Activated CD4-positive, alpha-beta T cell treated with anti-CD3 and anti-CD28 coated beads for 36 hours (primary cell): ENCODE results near the gene PKD1L1. TPM values are rescaled to one million over a fixed set of nuclear protein-coding genes. Genes with fewer than 3 reads are reported as not detected.

ENCODE experiments used
- ATAC-seq: fragments of 200-7000 bp; cut with Tn5 transposase; one replicate; pipeline ENCODE4 v1.10.0; 2021; ENCODE audit warnings: mild to moderate bottlenecking, moderate library complexity
- CTCF ChIA-PET: fragments of 350-600 bp; sonication (Branson Sonifier 250); formaldehyde crosslinking; loops from one replicate; lab custom pipeline; 2021; ENCODE audit warnings: antibody characterized with exemption; lab: Charles Lee
- POLR2A ChIA-PET: fragments of 350-600 bp; sonication (Branson Sonifier 250); formaldehyde crosslinking; loops from one replicate; lab custom pipeline; 2021; ENCODE audit warnings: antibody characterized with exemption, inconsistent platforms; lab: Charles Lee
- DNase-seq: peaks from one replicate; pipeline ENCODE4 v3.0.0-alpha.2; 2020
- H3K27ac Mint-ChIP-seq: one replicate; pipeline ENCODE4 v1.8.0; 2021; ENCODE audit warnings: mixed read lengths
- H3K27me3 Mint-ChIP-seq: one replicate; pipeline ENCODE4 v1.8.0; 2021; ENCODE audit warnings: mixed read lengths
- H3K36me3 Mint-ChIP-seq: one replicate; pipeline ENCODE4 v1.8.0; 2021; ENCODE audit warnings: low read depth, mixed read lengths
- H3K4me1 Mint-ChIP-seq: one replicate; pipeline ENCODE4 v1.8.0; 2021; ENCODE audit warnings: mixed read lengths
- H3K4me3 Mint-ChIP-seq: one replicate; pipeline ENCODE4 v1.8.0; 2021; ENCODE audit warnings: mild to moderate bottlenecking, moderate library complexity, mixed read lengths
- H3K9me3 Mint-ChIP-seq: one replicate; pipeline ENCODE4 v1.8.0; 2021; ENCODE audit warnings: low read depth, mixed read lengths
- intact Hi-C, 2 experiments: fragments of 100-400 bp; cut with DNase I in 1 of 2; cut with micrococcal nuclease in 1 of 2; formaldehyde crosslinking; loops; one replicate each; pipeline versions ENCODE4 v1.14.2 to v1.15.1; 2022 to 2024; cut with DNase I, micrococcal nuclease
- total RNA-seq, 2 experiments: library from RNA; stranded (reverse); gene quantifications; one replicate each; pipeline ENCODE4 v1.2.3, GENCODE V29; 2021

PKD1L1 gene
- total RNA-seq, 2 experiments from 2014 or later: 0.09 to 0.16 TPM

GRCh38 chr7:47896809-47897423 is 51.4 kb downstream of the PKD1L1 start:
- POLR2A ChIA-PET: no interaction called here
- no peak overlapping the region for H3K27ac Mint-ChIP-seq

GRCh38 chr7:47895026-47895425 is 53.2 kb downstream of the PKD1L1 start:
- peaks cover 2% of the 10 kb centered on the region for H3K27me3 Mint-ChIP-seq
- CTCF ChIA-PET: interaction anchor here (0.6 kb wide), 1 partner anchor 58 kb away, joined by 3 read pairs; no protein-coding TSS in a partner anchor
- DNase-seq (no peak), ATAC-seq (no peak)
- intact Hi-C loops: no loop called here
- H3K27ac Mint-ChIP-seq: no peak overlapping the region
- H3K4me3 Mint-ChIP-seq: no peak overlapping the region
- no peaks in the 10 kb centered on the region for H3K36me3 Mint-ChIP-seq
- POLR2A ChIA-PET: no interaction called here
- H3K9me3 Mint-ChIP-seq: no peaks in the 10 kb centered on the region
- H3K4me1 Mint-ChIP-seq: no peaks in the 10 kb centered on the region

More at GRCh38 chr7:47896809-47897423, 51.4 kb downstream of the PKD1L1 start:
- intact Hi-C loops: no loop called here
- no peak for DNase-seq
- H3K27me3 Mint-ChIP-seq: peaks cover 2% of the 10 kb centered on the region
- no peaks in the 10 kb centered on the region for H3K9me3 Mint-ChIP-seq
- CTCF ChIA-PET: no interaction called here
- ATAC-seq: no peak
- H3K36me3 Mint-ChIP-seq: no peaks in the 10 kb centered on the region
- H3K4me1 Mint-ChIP-seq: no peaks in the 10 kb centered on the region
- H3K4me3 Mint-ChIP-seq: no peak overlapping the region

- Mint-ChIP-seq H3K27ac (no peak overlapping the region), H3K27me3 (peaks cover 2% of the 10 kb centered on the region), H3K9me3 (no peaks in the 10 kb centered on the region), H3K4me3 (no peak overlapping the region), H3K4me1 (no peaks in the 10 kb centered on the region), H3K36me3 (no peaks in the 10 kb centered on the region)
- ATAC-seq: no peak
- DNase-seq: no peak
- ChIA-PET CTCF (interaction anchor here (0.8 kb wide), 1 partner anchor 234 kb away, joined by 3 read pairs; no protein-coding TSS in a partner anchor), POLR2A (no interaction called here)
- intact Hi-C loops: no loop called here
These were observed 54.4 kb downstream of the PKD1L1 start for GRCh38 chr7:47893721-47894365.

GRCh38 chr7:47893238-47893637 is 55.0 kb downstream of the PKD1L1 start:
- DNase-seq: peak; percentile 28
- POLR2A ChIA-PET: no interaction called here
- Mint-ChIP-seq H3K4me1 (no peaks in the 10 kb centered on the region), H3K4me3 (no peak overlapping the region), H3K27ac (no peak overlapping the region), H3K27me3 (peaks cover 2% of the 10 kb centered on the region), H3K36me3 (no peaks in the 10 kb centered on the region), H3K9me3 (no peaks in the 10 kb centered on the region)
- intact Hi-C loops: no loop called here
- CTCF ChIA-PET: interaction anchor here (0.6 to 0.7 kb wide), 2 partner anchors 38 to 212 kb away, joined by 3 to 5 read pairs; no protein-coding TSS in a partner anchor
- no peak for ATAC-seq

- no peak for DNase-seq
- Mint-ChIP-seq H3K4me1 (no peaks in the 10 kb centered on the region), H3K36me3 (no peaks in the 10 kb centered on the region), H3K27ac (no peak overlapping the region), H3K4me3 (no peak overlapping the region), H3K9me3 (no peaks in the 10 kb centered on the region), H3K27me3 (no peaks in the 10 kb centered on the region)
- ChIA-PET POLR2A (no interaction called here), CTCF (no interaction called here)
- ATAC-seq: no peak
- intact Hi-C loops: no loop called here
These were observed 57.7 kb downstream of the PKD1L1 start for GRCh38 chr7:47890606-47891005.

GRCh38 chr7:47890125-47890524 is 58.1 kb downstream of the PKD1L1 start:
- CTCF ChIA-PET: no interaction called here
- POLR2A ChIA-PET: no interaction called here
- no peaks in the 10 kb centered on the region for H3K9me3 Mint-ChIP-seq
- intact Hi-C loops: no loop called here
- no peak for DNase-seq
- no peak overlapping the region for H3K27ac Mint-ChIP-seq
- peaks cover 2% of the 10 kb centered on the region for H3K4me1 Mint-ChIP-seq
- H3K36me3 Mint-ChIP-seq: no peaks in the 10 kb centered on the region
- no peaks in the 10 kb centered on the region for H3K27me3 Mint-ChIP-seq
- no peak overlapping the region for H3K4me3 Mint-ChIP-seq
- no peak for ATAC-seq

GRCh38 chr7:47889723-47890122 is 58.5 kb downstream of the PKD1L1 start:
- Mint-ChIP-seq H3K36me3 (no peaks in the 10 kb centered on the region), H3K4me3 (no peak overlapping the region), H3K27ac (no peak overlapping the region), H3K4me1 (peaks cover 4% of the 10 kb centered on the region), H3K27me3 (no peaks in the 10 kb centered on the region), H3K9me3 (no peaks in the 10 kb centered on the region)
- DNase-seq: no peak
- intact Hi-C loops: no loop called here
- POLR2A ChIA-PET: no interaction called here
- ATAC-seq: no peak
- CTCF ChIA-PET: no interaction called here

GRCh38 chr7:47888371-47889265 is 59.6 kb downstream of the PKD1L1 start:
- intact Hi-C loops: no loop called here
- Mint-ChIP-seq H3K9me3 (no peaks in the 10 kb centered on the region), H3K4me1 (peaks cover 4% of the 10 kb centered on the region), H3K4me3 (no peak overlapping the region), H3K27me3 (no peaks in the 10 kb centered on the region), H3K36me3 (no peaks in the 10 kb centered on the region), H3K27ac (no peak overlapping the region)
- ChIA-PET CTCF (interaction anchor here (0.6 kb wide), 1 partner anchor 1167 kb away, joined by 3 read pairs; no protein-coding TSS in a partner anchor), POLR2A (no interaction called here)
- ATAC-seq (no peak), DNase-seq (no peak)

- H3K4me3 Mint-ChIP-seq: no peak overlapping the region
- ATAC-seq: no peak
- no peak overlapping the region for H3K27ac Mint-ChIP-seq
- H3K4me1 Mint-ChIP-seq: peaks cover 4% of the 10 kb centered on the region
- intact Hi-C loops: no loop called here
- no peak for DNase-seq
- ChIA-PET CTCF (no interaction called here), POLR2A (no interaction called here)
- H3K27me3 Mint-ChIP-seq: no peaks in the 10 kb centered on the region
- H3K9me3 Mint-ChIP-seq: no peaks in the 10 kb centered on the region
- no peaks in the 10 kb centered on the region for H3K36me3 Mint-ChIP-seq
These were observed 61.1 kb downstream of the PKD1L1 start for GRCh38 chr7:47887016-47887640.

- Mint-ChIP-seq H3K27me3 (no peaks in the 10 kb centered on the region), H3K4me1 (peaks cover 4% of the 10 kb centered on the region), H3K36me3 (no peaks in the 10 kb centered on the region), H3K4me3 (no peak overlapping the region), H3K9me3 (no peaks in the 10 kb centered on the region), H3K27ac (no peak overlapping the region)
- no peak for ATAC-seq
- DNase-seq: no peak
- ChIA-PET POLR2A (no interaction called here), CTCF (no interaction called here)
- intact Hi-C loops: no loop called here
These were observed 62.1 kb downstream of the PKD1L1 start for GRCh38 chr7:47885987-47886811.
